GM18520 (cell line): ENCODE data around the gene NBPF9.
"Not testable (repeated sequence)": the region's sequence is repeated elsewhere in the genome, so short reads cannot be mapped to it uniquely, and the experiment has no call there.

Experiments used
- ATAC-seq: cut with Tn5 transposase; IDR thresholded peaks from one replicate; pipeline ENCODE4 v1.9.1; 2021; ENCODE audit not compliant: unreplicated experiment

Gene NBPF9

DNA sequence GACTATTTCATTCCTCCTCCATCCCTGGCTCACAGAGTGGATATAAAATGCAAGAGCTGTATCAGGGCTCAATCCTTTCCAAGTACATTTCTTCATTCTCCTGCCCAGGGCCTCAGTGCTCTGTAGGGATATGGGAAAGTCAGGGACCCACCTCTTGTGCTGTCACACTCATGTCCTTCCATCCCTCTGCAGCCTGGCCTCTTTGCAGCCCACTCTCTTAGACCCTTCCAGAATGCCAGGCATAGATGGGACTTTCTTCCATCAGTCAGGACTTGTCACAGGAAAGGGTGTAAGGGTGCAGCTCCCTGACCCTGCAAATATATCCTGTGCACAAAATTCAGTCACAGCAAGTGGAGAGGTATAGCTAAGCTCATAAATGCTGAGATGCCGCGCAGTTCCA, 86.7 kb downstream of the NBPF9 start:
- not testable (repeated sequence) for ATAC-seq

DNA sequence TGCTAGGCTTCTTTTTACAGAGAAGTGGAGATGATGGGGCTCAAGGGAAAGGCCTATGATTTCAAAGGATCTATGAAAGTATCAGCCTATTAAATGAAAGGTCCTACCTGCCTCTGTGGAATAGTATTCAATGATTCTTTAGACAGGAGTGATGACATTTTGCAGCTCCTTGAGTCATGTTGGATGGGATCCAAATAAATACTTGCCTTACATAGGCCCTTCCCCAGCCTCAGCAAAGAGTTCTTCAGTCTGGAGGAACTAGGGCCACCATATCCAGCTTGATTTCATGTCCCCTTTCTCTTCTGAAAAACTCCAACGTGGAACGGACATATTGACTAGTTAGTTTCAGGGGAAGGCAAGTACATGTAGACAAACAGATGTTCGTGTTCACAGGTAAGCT, 87.8 kb downstream of the NBPF9 start:
- ATAC-seq: not testable (repeated sequence)

- ATAC-seq: not testable (repeated sequence)
Observed at GRCh38 chr1:149013513-149013912, 89.8 kb downstream of the NBPF9 start.

- ATAC-seq: not testable (repeated sequence)
Observed at GRCh38 chr1:149012599-149012998, 90.8 kb downstream of the NBPF9 start.

DNA sequence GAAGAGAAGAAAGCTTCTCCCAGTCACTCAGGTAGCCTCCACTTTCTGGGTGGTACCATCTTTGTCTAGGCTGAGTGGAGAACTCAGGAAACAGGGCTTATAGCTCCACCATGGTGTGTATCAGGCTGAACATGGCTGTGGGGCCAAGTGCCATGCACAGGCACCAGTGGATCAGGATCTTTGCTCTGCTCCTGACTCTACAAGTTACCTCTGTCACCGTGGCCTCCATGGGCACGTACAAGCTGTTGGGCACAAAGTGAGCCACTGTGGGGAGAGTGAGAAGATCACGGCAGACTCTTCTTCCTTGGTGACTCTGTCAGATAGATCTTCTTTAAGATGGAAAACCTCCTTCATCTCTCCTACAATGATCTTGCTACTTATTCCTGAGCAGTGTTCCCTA, 93.6 kb downstream of the NBPF9 start:
- ATAC-seq: not testable (repeated sequence)

DNA sequence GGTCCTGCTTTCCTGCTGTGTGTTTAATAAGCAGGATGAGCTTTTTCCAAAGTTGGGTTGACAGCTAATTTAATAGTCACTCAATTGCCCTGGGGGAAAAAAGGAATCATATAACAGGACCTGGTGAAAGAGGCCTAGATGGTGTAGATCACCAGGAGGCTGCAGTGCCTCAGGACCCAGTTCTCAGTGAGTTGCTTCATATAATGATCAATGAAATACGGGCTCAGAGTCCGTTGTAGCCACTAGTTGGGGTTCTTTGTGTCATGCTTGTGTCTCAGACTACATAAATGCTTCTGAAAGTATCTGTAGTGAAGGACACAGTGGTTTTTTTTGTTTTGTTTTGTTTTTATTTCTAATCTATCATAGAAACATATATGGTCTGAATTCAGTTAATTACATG, 94.6 kb downstream of the NBPF9 start:
- ATAC-seq: not testable (repeated sequence)

GRCh38 chr1:149008326-149008725, 95.0 kb downstream of the NBPF9 start:
- not testable (repeated sequence) for ATAC-seq
